ENCODE measurements around the gene GJA9.
"Not testable (repeated sequence)": the region's sequence is repeated elsewhere in the genome, so short reads cannot be mapped to it uniquely, and the experiment has no call there.

The GJA9 gene

GRCh38 chr1:38881487-38881886 is at the start of gene GJA9:
Gene GJA9, minus strand, starts transcription at chr1:38881587. Its CDS starts 5,489 bp downstream, at chr1:38876098.
- DNase-seq (ENCODE audit: low spot score), result no peak

DNA sequence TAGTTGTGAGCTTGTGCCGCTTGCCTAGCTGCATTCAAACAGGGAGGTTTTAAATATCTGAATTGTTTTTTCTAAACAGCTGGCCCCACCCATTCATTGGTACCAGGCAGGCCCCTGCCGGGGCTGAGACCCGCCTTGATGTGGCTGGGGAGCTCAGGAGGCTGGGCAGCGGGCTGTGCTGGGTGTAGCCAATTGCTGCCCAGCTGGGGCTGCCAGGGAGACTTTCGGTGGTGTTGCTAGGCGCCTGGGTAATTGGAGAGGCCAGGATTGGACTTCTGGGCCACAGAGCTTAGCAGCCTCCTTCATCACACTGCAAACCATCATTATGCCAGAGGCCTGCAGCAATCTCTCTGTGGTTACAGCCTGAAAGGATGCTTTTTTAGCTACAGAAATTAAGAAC is 48.1 kb upstream of the GJA9 start:
- DNase-seq (ENCODE audit: low spot score), result no peak

- no peak for DNase-seq (ENCODE audit: low spot score)
These were observed 47.7 kb upstream of the GJA9 start for GRCh38 chr1:38929054-38929453.

DNA sequence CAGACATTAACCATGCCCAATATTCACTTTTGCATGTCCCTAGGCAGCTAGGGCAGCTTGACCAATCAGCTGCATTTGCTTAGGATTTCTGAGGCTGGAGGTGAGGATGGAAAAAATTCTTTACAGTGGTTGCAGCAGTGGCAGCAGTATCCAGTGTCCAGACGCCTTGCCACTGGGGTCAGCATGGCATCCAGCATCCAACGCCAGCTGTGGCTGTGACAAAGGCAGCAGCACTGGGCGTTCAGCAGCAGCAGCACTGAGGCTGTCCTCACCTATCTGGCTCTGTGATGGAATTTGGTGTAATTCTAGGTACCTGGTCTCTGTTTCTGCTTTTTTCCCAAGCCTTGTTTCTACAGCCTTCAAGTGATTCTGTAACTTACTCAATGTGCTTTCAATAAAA is 44.7 kb upstream of the GJA9 start:
- DNase-seq (ENCODE audit: low spot score), result no peak

- DNase-seq (ENCODE audit: low spot score), result no peak
These were observed 44.0 kb upstream of the GJA9 start for GRCh38 chr1:38925391-38925790.

- DNase-seq (ENCODE audit: low spot score), result no peak
These were observed 42.2 kb upstream of the GJA9 start for GRCh38 chr1:38923607-38924006.

DNA sequence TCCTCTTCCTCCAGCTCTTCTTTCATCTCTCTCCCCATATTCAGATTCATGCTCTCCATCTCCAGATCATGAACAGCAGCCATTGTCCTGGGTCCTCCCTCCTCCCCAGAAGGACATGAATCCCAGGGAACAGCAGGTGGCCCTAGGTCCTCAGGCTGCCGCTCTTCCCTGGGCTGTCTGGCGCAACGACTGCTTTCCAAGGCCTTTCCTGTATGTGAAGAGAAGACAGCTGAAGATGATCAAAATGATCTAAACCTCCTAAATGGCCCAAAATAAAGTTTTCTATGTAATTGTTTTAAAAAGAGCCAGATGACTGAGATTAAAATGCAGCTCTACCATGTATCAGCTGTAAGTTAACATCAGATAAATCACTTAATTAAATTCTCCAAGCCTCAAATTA is 37.7 kb upstream of the GJA9 start:
- DNase-seq (ENCODE audit: low spot score), result peak; percentile 48

DNA sequence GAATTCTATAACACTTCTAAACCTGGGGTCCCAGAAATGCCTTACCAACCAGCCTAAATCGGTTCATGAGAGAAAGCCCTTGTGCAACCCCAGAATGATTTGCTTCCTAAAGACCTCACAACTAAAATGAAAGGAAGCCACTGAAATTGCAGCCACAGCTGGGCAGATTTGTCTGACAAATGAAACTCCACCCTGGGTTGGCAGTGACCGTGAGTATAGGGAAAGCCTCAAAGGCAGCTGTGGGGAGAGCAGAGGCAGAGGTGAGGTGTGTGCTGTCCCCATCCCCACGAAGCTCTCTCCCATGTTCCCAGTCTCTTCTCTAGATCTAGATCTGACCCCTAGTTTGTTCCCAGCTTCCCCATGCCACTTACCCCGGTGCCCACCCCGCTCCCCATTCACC is 37.2 kb upstream of the GJA9 start:
- no peak for DNase-seq (ENCODE audit: low spot score)

GRCh38 chr1:38917772-38918171 is 36.4 kb upstream of the GJA9 start:
- DNase-seq (ENCODE audit: low spot score), result no peak

DNA sequence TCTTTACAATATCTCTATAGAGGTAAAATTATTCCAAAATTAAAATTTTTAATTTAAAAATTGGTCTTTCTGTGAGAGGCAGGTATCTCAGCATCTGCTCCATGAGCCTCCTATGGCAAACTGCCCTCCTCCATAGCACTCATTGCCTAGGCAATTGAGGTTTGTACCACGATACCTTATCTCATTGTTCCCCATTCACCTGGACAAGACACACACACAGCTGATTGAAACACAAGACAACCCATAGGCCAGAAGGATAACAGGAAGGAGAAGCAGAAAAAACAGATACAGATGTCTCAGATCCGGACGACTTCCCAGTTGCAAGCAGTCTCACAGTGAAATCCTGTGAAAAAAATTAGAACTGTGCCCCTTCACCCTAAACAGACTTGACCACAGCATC is 36.0 kb upstream of the GJA9 start:
- DNase-seq (ENCODE audit: low spot score), result no peak

- DNase-seq (ENCODE audit: low spot score), result no peak
These were observed 34.1 kb upstream of the GJA9 start for GRCh38 chr1:38915352-38915948.

DNA sequence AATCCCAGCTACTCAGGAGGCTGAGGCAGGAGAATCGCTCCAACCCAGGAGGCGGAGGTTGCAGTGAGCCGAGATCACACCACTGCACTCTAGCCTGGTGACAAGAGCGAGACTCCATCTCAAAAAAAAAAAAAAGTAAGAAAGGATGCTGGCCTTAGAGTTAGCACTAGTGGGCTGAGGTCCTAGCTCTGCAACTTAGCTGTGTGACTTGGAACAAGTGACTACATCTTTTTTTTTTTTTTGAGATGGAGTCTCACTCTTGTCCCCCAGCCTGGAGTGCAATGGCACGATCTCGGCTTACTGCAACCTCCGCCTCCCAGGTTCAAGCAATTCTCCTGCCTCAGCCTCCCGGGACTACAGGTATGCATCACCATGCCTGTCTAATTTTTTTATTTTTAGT is 33.5 kb upstream of the GJA9 start:
- DNase-seq (ENCODE audit: low spot score), result not testable (repeated sequence)

GRCh38 chr1:38908821-38909220 is 27.4 kb upstream of the GJA9 start:
- no peak for DNase-seq (ENCODE audit: low spot score)

- DNase-seq (ENCODE audit: low spot score), result no peak
These were observed 24.6 kb upstream of the GJA9 start for GRCh38 chr1:38905985-38906384.

DNA sequence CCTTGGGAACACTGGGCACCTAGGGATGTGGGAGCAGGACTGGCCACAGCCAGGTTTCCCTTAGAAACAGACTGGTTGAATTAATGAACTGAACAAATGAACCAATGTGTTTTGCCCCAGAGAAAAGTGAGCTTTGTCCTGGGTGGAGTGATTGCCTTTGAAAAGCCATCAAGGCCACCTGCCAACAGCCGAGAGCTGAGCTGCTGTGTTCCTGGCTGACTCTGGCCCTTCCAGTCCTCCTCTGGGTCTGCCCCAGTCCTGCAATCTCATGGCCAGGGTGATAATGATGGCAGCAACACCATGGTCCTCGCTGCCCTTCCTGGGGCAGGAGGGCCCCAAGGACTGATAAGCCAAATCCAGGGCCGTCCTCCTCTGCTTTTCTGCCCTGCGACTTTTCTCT is 18.2 kb upstream of the GJA9 start:
- no peak for DNase-seq (ENCODE audit: low spot score)

- DNase-seq (ENCODE audit: low spot score), result no peak
These were observed 17.4 kb upstream of the GJA9 start for GRCh38 chr1:38898653-38899230.

DNA sequence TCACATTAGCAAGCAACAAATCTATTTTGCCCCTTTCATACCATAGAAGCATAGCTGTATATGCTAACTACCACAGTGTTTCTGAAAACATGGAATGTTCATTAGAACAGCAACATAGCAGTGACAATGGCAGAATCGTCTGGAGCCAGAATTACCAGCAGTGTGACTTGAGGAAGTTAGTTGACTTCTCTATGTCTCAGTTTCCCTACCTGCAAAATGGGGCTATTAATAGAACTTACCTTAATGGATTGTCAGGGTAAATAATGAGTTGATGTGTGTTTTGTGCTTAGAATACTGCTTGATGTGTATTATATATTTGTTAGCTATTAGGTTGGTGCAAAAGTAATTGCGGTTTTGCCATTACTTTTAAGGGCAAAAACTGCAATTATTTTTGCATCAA is 14.8 kb upstream of the GJA9 start:
- DNase-seq (ENCODE audit: low spot score), result no peak

DNA sequence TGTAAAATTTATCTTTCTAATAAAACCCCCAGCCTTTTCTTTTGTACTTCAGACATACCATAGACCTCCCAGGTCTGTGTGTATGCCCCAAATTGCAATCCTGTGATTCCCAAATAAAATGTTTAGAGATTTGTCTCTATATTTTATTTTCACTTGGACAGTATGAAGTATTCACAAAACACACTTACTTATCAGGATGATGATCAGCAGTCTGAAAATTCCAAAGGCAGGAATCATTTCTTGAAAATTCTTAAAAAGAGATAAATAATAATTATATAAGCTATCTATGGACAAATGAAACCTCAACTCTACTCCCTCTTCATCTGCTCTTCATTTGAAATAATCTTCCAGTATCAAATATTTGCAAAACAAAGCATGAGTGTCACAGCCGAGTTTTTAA is 11.6 kb upstream of the GJA9 start:
- no peak for DNase-seq (ENCODE audit: low spot score)

- peak; percentile 68 for DNase-seq (ENCODE audit: low spot score)
These were observed 10.4 kb upstream of the GJA9 start for GRCh38 chr1:38891753-38892152.

DNA sequence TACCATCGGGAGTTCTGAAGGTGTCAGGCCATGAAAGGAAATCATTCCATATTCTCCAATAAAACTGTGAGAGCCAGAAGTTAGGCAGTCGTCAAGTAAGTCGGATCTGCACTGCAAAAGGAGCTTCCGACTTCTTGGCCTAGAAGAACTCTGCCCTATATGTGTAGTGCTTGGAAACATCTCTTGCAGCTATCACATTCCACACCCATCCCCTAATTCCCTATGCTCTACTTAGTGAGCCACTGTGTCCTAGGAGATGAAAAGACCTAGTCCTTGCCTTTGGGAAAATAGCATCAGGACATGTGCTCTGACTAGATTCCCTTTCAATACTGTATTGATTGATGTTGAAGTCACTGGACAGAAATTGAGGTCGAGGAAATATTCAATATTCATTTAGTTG is 8.2 kb upstream of the GJA9 start:
- DNase-seq (ENCODE audit: low spot score), result no peak

- peak; percentile 31 for DNase-seq (ENCODE audit: low spot score)
These were observed 7.3 kb upstream of the GJA9 start for GRCh38 chr1:38888423-38889333.

- no peak for DNase-seq (ENCODE audit: low spot score)
These were observed 3.7 kb upstream of the GJA9 start for GRCh38 chr1:38885092-38885491.

DNA sequence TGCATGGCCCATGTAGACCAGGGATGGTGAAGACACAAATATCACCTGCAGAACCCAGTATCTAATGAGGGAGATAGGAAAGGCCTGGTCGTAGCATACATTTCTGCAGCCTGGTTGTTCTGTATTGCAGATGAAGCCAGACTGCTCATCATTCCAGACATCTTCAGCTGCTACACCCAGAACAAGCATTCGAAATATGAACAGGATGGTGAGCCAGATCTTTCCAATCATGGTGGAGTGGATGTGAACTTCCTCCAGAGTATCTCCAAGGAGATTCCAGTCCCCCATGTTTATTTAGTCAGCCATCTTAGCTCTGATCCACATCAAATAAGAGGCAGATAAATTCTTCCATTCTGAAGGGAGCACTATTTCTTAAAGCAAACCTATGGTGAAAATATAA is 5.6 kb downstream of the GJA9 start:
- DNase-seq (ENCODE audit: low spot score), result no peak
